ENCODE measurements around the gene PHC3.

PHC3 gene

DNA sequence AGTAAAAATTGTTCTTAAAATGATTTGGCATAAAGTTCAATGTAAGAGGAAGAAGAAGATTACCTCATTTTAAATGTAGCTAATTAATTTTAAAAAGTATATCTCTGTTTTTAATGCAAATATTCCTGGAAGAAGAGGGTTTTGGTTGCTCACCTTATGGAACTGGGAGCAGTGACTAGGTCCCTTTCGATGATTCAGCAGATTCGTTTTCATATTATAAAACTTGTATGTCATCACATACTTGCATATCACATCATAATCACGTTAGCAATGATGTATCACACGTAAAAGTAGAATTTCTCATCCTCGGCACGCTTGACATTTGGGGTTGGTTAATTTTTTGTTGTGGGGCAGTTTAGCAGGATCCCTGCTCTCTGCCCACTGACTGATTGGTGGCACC, 96.1 kb downstream of the PHC3 start:
- Histone ChIP-seq H3K36me3 (ENCODE audit: insufficient read depth, low read depth, low read length) (peaks cover 34% of the 10 kb centered on the region), H3K27ac (ENCODE audit: low read length) (no peak overlapping the region)

GRCh38 chr3:170083343-170083742, 98.2 kb downstream of the PHC3 start:
- H3K4me3 ChIP-seq (ENCODE audit: low read length) = no peak overlapping the region
- H3K9ac ChIP-seq (ENCODE audit: low read depth, low read length) = no peak overlapping the region
- H3K9me3 ChIP-seq (ENCODE audit: insufficient read depth, low read depth, low read length) = no peaks in the 10 kb centered on the region
- H3K27ac ChIP-seq (ENCODE audit: low read length) = no peak overlapping the region
- H3K4me1 ChIP-seq (ENCODE audit: insufficient read depth, low read length) = no peaks in the 10 kb centered on the region
- peaks cover 28% of the 10 kb centered on the region for H3K36me3 ChIP-seq (ENCODE audit: insufficient read depth, low read depth, low read length)
- H3K27me3 ChIP-seq (ENCODE audit: insufficient read depth, low read length) = no peaks in the 10 kb centered on the region

More for the DNA sequence above, 96.1 kb downstream of the PHC3 start:
- Histone ChIP-seq H3K4me1 (ENCODE audit: insufficient read depth, low read length) (no peaks in the 10 kb centered on the region), H3K4me3 (ENCODE audit: low read length) (no peak overlapping the region), H3K27me3 (ENCODE audit: insufficient read depth, low read length) (no peaks in the 10 kb centered on the region), H3K9me3 (ENCODE audit: insufficient read depth, low read depth, low read length) (no peaks in the 10 kb centered on the region), H3K9ac (ENCODE audit: low read depth, low read length) (no peak overlapping the region)

DNA sequence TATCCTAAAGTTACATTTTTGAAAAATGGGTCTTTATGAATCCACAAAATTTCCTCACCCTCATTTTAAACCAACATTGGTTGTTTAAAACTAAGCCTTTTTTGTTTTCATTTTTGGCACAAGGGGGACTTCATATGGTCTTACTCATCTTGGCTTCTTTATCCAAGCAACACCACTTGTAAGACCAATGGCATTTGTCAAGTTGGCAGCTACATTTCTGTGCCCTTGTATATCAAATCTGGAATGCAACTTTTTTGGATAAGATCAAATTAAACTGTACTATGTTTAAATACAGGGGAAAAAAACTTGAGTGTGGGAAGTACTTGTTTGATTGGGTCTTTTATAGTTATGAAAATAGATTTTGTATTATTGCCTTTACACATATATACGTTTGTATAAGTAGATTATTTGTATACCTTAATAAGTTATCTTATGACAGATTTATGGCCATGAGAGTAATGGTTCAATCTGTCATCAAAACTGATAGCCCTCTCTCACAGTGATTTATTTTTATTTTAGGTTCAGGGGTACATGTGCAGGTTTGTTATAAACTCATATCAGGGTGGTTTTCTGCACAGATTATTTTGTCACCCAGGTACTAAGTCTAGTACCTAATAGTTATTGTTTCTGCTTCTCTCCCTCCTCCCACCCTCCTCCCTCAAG, 100.3 kb downstream of the PHC3 start:
- H3K9ac ChIP-seq (ENCODE audit: low read depth, low read length) = no peak overlapping the region
- peaks cover 21% of the 10 kb centered on the region for H3K36me3 ChIP-seq (ENCODE audit: insufficient read depth, low read depth, low read length)
- no peaks in the 10 kb centered on the region for H3K4me1 ChIP-seq (ENCODE audit: insufficient read depth, low read length)
- no peaks in the 10 kb centered on the region for H3K9me3 ChIP-seq (ENCODE audit: insufficient read depth, low read depth, low read length)
- H3K27ac ChIP-seq (ENCODE audit: low read length) = no peak overlapping the region
- H3K27me3 ChIP-seq (ENCODE audit: insufficient read depth, low read length) = no peaks in the 10 kb centered on the region
- H3K4me3 ChIP-seq (ENCODE audit: low read length) = no peak overlapping the region

GRCh38 chr3:170080605-170081004, 100.9 kb downstream of the PHC3 start:
- no peaks in the 10 kb centered on the region for H3K27me3 ChIP-seq (ENCODE audit: insufficient read depth, low read length)
- H3K36me3 ChIP-seq (ENCODE audit: insufficient read depth, low read depth, low read length) = peaks cover 15% of the 10 kb centered on the region
- no peaks in the 10 kb centered on the region for H3K9me3 ChIP-seq (ENCODE audit: insufficient read depth, low read depth, low read length)
- H3K4me3 ChIP-seq (ENCODE audit: low read length) = no peak overlapping the region
- no peak overlapping the region for H3K27ac ChIP-seq (ENCODE audit: low read length)
- H3K4me1 ChIP-seq (ENCODE audit: insufficient read depth, low read length) = no peaks in the 10 kb centered on the region
- no peak overlapping the region for H3K9ac ChIP-seq (ENCODE audit: low read depth, low read length)

DNA sequence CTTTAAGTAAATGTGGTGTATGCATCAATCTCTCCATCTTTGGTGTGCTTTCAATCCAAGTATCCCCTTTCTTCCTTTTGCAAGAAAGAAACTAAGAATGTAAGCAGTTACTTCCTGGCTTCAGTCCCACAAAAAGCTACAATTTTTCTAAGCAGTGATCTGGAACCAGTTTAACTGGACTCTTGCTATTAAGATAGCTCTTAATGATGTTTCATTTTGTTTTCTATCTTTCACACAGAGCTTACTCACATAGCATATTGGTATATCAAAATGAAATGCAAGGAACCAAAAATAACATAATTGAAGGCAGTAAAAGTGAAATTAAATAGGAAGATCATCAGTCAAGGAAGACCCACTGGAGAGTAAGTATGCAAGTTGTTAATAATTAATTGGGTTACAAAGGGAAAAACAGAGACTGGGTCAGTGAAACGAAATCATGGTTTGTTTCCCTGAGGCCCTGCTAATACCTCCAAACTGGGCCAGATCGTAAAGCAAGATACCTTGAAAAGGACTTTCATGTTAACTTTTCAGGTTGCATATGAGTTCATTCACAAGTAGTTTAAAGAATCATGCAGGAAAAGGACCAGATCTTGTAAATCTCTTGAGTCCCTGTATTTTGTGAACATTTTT, 101.9 kb downstream of the PHC3 start:
- Histone ChIP-seq H3K4me3 (ENCODE audit: low read length) (no peak overlapping the region), H3K9ac (ENCODE audit: low read depth, low read length) (no peak overlapping the region), H3K27me3 (ENCODE audit: insufficient read depth, low read length) (no peaks in the 10 kb centered on the region), H3K36me3 (ENCODE audit: insufficient read depth, low read depth, low read length) (peaks cover 9% of the 10 kb centered on the region; the same call in 1 of the 2 replicates), H3K9me3 (ENCODE audit: insufficient read depth, low read depth, low read length) (no peaks in the 10 kb centered on the region), H3K27ac (ENCODE audit: low read length) (no peak overlapping the region), H3K4me1 (ENCODE audit: insufficient read depth, low read length) (no peaks in the 10 kb centered on the region)

DNA sequence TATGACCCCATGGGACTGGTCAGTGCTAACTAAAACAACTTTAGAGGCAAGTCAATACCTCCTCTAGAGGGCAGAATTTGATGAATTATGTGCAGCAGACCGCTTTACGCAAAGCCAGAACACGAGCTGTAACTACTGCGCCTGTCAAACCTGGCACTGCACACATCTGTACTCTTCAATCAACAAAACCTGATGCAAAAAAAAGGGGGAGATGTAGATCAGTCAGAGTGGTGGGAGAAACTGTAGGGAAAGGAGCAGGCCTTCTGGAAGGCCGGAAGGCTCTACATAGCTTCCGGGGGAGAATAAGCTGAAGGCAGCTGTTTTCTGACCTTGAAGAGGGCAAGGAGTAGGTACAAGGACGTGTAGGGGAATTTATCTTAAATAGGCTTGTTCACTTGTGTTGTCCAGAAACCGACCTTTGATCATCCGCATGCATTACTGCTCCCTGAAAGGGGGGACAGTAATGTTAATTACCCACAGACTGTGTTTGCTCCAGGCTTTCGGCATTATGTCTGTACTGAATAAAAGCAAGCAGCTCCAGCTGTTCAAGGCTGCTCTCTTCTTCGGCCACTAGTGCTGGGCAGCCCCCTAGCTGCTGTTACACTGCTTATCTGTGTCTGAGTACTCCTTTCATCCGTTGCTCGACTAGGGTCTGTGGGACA, 102.8 kb downstream of the PHC3 start:
- peaks cover under 1% of the 10 kb centered on the region; the same call in 1 of the 2 replicates for H3K36me3 ChIP-seq (ENCODE audit: insufficient read depth, low read depth, low read length)
- no peak overlapping the region for H3K9ac ChIP-seq (ENCODE audit: low read depth, low read length)
- H3K27ac ChIP-seq (ENCODE audit: low read length) = no peak overlapping the region
- no peak overlapping the region for H3K4me3 ChIP-seq (ENCODE audit: low read length)
- H3K27me3 ChIP-seq (ENCODE audit: insufficient read depth, low read length) = no peaks in the 10 kb centered on the region
- no peaks in the 10 kb centered on the region for H3K4me1 ChIP-seq (ENCODE audit: insufficient read depth, low read length)
- no peaks in the 10 kb centered on the region for H3K9me3 ChIP-seq (ENCODE audit: insufficient read depth, low read depth, low read length)

GRCh38 chr3:170077361-170077760, 104.2 kb downstream of the PHC3 start:
- Histone ChIP-seq H3K9ac (ENCODE audit: low read depth, low read length) (no peak overlapping the region), H3K4me3 (ENCODE audit: low read length) (no peak overlapping the region), H3K27ac (ENCODE audit: low read length) (no peak overlapping the region), H3K4me1 (ENCODE audit: insufficient read depth, low read length) (no peaks in the 10 kb centered on the region), H3K9me3 (ENCODE audit: insufficient read depth, low read depth, low read length) (no peaks in the 10 kb centered on the region), H3K27me3 (ENCODE audit: insufficient read depth, low read length) (no peaks in the 10 kb centered on the region), H3K36me3 (ENCODE audit: insufficient read depth, low read depth, low read length) (no peaks in the 10 kb centered on the region)

DNA sequence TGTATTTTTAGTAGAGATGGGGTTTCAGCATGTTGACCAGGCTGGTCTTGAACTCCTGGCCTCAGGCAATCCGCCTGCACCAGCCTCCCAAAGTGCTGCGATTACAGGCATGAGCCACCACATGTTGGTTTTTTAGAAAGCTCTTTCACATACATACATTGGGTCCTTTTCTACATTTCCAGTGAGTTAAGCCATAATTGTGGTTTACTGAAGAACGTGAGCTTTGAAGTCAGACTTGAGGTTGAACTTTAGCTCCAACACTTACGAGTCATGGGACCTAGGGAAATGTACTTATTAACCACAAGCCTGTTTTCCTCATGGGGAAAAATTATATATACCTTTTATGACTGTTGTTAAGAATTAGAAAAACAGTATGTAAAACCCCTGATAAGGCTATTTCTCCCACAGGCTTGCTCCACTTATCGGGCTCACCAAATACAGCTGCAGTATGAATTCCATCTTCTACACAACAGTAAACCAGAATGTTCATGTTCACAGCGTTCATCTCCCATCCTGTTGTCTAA, 104.8 kb downstream of the PHC3 start:
- Histone ChIP-seq H3K36me3 (ENCODE audit: insufficient read depth, low read depth, low read length) (no peaks in the 10 kb centered on the region), H3K27ac (ENCODE audit: low read length) (no peak overlapping the region), H3K9me3 (ENCODE audit: insufficient read depth, low read depth, low read length) (no peaks in the 10 kb centered on the region), H3K4me1 (ENCODE audit: insufficient read depth, low read length) (no peaks in the 10 kb centered on the region), H3K27me3 (ENCODE audit: insufficient read depth, low read length) (no peaks in the 10 kb centered on the region), H3K4me3 (ENCODE audit: low read length) (no peak overlapping the region), H3K9ac (ENCODE audit: low read depth, low read length) (no peak overlapping the region)

DNA sequence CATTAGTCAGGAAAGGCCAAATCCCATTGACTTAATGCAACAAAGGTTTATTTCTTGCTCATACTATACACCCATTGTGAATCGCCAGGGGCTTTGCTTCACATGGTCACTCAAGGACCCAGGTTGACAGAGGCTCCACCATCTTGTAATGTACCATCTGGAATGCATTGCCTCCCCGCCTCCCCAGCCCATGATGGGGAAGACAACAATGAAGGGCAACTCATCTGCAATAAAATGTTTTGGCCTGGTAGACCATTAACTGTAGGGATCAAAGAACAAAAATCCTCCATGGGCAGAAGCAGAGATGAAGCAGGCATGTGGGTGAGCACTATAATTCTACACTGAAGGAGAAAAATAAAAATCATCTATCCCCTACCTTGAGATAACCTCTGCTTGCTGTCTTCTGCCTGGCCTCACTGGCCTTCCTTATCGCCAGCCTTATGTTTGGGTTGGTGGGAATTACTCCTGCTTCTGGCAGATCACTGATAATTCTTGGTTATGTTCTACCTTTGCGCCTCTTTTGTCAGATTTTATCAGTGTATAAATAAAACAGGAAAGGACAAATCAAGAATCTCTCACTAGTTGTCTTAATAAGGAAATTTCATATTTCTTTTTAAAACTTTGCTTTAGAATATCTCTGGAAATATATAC, 106.0 kb downstream of the PHC3 start:
- no peaks in the 10 kb centered on the region for H3K9me3 ChIP-seq (ENCODE audit: insufficient read depth, low read depth, low read length)
- H3K27ac ChIP-seq (ENCODE audit: low read length) = no peak overlapping the region
- no peaks in the 10 kb centered on the region for H3K36me3 ChIP-seq (ENCODE audit: insufficient read depth, low read depth, low read length)
- no peaks in the 10 kb centered on the region for H3K4me1 ChIP-seq (ENCODE audit: insufficient read depth, low read length)
- H3K4me3 ChIP-seq (ENCODE audit: low read length) = no peak overlapping the region
- no peaks in the 10 kb centered on the region for H3K27me3 ChIP-seq (ENCODE audit: insufficient read depth, low read length)
- no peak overlapping the region for H3K9ac ChIP-seq (ENCODE audit: low read depth, low read length)

DNA sequence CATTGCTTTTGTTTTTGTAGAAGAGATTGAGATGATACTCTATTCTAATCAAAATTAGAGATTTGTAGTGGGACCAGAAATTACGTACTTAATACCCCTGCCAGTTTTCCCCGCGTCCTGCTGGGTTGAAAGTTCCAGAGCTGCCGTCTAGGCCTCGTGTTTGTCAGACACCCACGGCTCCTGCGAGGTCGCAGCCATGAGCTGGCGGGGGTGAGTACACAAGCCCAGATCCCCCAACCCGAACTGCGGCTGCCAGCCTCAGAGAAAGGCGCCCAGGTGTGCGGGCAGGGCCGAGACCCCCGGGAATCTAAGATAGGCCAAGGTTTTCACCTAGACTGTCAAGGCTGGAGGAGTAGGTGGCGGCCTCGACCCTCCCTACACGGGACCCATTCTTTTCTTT, 117.4 kb downstream of the PHC3 start:
- no peaks in the 10 kb centered on the region for H3K36me3 ChIP-seq (ENCODE audit: insufficient read depth, low read depth, low read length)
- H3K27ac ChIP-seq (ENCODE audit: low read length) = no peak overlapping the region
- H3K4me3 ChIP-seq (ENCODE audit: low read length) = no peak overlapping the region
- no peak overlapping the region for H3K9ac ChIP-seq (ENCODE audit: low read depth, low read length)
- H3K4me1 ChIP-seq (ENCODE audit: insufficient read depth, low read length) = peaks cover 5% of the 10 kb centered on the region; the same call in 1 of the 2 replicates
- H3K9me3 ChIP-seq (ENCODE audit: insufficient read depth, low read depth, low read length) = no peaks in the 10 kb centered on the region
- H3K27me3 ChIP-seq (ENCODE audit: insufficient read depth, low read length) = no peaks in the 10 kb centered on the region

GRCh38 chr3:170063691-170064090, 117.8 kb downstream of the PHC3 start:
- no peak overlapping the region for H3K4me3 ChIP-seq (ENCODE audit: low read length)
- no peak overlapping the region for H3K9ac ChIP-seq (ENCODE audit: low read depth, low read length)
- H3K27me3 ChIP-seq (ENCODE audit: insufficient read depth, low read length) = no peaks in the 10 kb centered on the region
- no peak overlapping the region for H3K27ac ChIP-seq (ENCODE audit: low read length)
- H3K36me3 ChIP-seq (ENCODE audit: insufficient read depth, low read depth, low read length) = no peaks in the 10 kb centered on the region
- H3K4me1 ChIP-seq (ENCODE audit: insufficient read depth, low read length) = peaks cover 8% of the 10 kb centered on the region; the same call in 1 of the 2 replicates
- H3K9me3 ChIP-seq (ENCODE audit: insufficient read depth, low read depth, low read length) = no peaks in the 10 kb centered on the region
